T-helper 1 cell (primary cell): ENCODE measurements around the gene RCAN1.

ENCODE experiments used
- DNase-seq, 5 donors: peaks; one replicate each; pipeline ENCODE4 v3.0.0-alpha.2; 2012 to 2020
- total RNA-seq, 4 donors: gene quantifications; one replicate each; lab custom pipeline; 2026; lab: John Stamatoyannopoulos, UW

Gene RCAN1
- 2.7 to 3.9 (median 3.4) reads per million in 4 donors for total RNA-seq

DNA sequence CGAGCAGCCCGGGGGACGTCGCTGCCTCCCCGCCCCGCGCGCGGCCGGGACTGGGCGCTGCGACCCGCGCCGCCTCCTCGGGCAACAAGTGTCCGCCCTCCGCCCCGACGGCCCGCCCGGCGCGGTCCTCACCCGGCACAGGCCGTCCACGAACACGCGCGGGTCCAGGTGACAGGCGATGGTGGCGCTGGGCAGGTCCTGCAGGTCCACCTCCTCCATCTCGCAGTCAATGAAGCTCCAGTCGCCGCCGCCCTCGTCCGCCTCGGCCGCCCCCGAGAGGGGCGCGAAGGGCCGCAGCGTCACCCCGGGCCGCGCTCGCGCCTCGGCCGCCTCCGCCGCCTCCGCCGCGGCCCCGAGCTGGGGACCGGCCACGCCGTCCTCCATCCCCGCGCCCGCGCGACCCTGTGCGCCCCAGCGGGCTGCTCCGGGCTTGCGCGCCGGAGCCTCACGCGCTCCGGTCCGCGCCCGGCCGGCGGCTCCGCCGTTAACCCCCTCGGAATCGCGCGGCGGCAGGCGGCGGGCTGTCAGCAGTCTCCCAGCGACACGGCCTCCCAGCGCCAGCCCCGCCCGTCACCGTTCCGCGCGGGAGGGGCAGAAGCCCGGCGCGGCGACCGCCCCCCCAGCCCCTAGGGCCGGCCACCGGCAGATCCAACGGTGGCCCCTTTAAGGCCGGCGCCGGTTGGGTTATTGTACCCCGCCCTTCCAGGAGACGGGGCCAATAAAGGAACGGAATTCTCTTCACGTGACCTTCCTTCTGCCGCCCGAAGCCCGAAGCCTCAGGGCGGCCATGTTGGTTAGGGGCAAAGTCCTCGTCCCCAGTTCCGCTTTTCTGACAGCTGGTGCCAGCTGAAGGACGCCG lies at the start of gene RCAN1:
Gene RCAN1 (minus strand): TSS at position 486 of the 859 bp plus-strand sequence. CDS start 102 bp downstream, at position 384.
- DNase-seq, result peak; percentile 72 to 93 (median 80)

DNA sequence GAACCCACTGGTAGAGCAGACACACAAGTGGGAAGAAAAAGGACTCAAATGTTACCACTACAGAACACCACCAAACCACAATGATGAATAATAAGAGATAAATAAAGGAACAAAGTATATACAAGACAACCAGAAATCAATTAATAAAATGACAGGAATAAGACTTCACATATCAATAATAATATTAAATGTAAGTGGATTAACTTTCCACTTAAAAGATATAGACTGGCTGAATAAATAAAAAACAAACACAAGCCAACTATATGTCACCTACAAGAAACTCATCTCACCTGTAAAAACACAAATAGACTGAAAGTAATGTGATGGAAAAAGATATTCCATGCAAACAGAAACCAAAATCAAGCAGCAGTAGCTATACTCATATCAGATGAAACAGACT lies 46.9 kb upstream of the RCAN1 start:
- no peak for DNase-seq

DNA sequence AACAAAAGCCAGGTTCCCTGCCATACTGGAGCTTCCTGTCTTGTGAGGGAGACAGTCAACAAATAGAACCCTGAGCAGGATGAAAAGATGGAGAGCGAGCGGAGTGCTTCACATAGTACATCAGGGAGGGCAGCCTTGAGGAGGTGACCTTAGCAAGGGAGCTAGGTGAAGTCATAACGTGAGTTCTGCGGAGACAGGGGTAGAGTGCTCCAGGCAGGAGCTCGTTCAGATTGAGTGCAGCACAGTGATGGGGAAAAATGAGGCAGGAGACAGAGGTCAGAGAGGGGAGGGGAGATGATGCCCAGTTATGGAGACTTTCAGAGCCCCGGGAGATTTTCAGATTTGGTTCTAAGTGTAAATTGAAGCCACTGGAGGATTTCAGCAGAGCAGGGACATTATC lies 38.6 kb upstream of the RCAN1 start:
- DNase-seq, result no peak

DNA sequence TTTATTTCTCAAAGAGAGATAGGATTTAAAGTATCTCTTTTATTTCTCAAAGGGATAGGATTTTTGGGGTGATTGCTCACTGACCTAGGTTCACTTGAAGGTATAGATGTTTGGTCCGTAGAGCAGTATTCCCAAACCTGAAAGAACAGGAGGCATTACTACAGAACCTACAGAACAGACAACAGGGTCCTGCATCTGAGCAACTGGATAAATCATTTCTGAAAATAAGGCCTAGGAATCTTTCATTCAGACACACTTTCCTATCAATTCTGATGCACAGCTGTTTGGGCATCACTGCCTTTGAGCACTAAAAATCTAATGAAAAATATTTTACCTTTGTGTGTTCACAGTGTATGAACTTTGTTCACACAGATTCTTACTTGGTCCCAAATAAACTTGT lies 36.7 kb upstream of the RCAN1 start:
- no peak for DNase-seq

DNA sequence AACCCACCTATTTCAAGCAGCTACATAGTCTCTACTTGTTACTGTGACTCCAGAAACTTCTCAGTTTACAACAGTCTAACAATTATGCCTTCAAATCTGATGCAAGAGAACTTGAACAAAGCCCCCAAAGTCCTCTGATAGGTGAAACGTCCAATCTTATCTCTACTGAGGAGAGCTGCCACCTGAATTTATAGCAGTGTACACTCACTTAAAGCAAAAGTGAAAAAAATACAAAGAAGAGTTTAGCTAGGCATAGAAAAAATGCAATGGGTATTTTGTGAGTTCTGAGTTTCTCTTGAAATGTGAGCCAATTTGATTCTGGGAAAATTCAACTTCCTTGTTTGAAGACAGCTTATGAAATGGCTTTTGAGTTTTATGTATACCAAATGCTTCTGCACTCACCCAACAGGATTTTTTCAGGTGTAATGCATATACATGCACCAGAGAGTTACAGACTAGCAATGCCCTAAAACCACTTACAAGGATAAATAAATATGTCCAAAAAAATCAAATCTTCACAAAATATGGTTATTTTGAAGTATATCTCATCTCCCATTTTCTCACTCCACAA lies 36.0 kb upstream of the RCAN1 start:
- no peak for DNase-seq

DNA sequence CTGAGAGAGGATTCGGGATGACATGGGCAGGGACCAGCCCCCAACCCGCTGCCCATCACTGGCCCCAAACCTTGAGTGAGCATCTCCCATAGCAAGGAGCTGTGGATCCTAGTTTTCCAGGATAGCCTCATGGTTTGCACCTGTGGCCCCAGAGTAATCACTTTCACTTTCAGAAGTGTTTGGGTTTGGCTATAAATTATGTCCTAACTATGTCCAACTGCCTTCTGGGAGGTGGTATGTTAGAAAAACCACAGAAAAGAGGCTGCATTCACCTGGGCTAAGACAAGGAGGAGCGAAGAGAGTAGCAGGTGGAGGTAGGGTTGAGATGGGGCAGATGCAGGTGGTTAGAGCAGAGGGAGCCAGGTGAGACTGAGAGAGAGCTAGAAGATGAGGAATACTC lies 34.5 kb upstream of the RCAN1 start:
- no peak for DNase-seq

DNA sequence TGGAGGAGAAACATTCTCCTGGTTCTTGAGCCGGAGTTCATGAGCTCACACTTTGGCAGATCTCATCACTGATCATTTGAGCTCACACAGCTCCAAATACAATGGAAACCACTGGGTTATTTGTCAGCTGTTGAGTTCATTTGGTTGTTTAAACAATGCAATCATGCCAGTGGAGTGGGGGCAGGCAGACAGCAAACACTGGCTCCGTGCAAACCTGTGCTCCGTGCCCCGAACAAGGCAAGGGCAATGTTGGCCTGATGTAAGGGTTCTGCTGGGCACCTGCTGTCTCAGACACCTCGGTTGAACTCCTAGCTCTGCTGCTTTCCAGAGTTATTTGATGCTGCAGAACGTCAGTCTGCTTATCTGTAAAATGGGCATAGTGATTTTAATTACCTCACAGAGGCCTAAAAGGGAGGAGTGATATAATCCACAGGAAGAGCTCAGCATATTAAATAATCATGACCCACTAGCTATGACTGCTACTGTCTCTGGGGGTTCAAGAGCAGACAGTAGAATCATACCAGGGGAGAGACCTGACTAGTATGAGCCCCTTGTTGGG lies 33.9 kb upstream of the RCAN1 start:
- DNase-seq, result no peak

DNA sequence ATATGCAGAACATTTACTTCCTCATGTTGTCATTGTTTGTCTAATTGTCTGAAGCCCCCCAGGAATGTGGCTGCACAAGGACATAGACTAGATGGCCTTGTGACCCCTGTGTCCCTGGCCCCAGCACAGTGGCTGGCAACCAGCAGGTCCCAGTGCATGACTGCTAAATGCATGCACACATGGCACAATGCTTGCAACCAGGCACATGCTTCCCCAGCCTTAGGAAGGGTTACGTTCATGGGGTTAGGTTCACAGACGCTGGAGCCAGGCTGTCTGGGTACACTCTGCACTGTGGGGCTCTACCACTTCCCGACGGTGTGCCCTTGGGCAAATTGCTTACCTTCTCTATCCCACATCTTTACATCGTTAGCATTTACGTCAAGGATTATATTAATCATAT lies 32.6 kb upstream of the RCAN1 start:
- DNase-seq, result no peak

DNA sequence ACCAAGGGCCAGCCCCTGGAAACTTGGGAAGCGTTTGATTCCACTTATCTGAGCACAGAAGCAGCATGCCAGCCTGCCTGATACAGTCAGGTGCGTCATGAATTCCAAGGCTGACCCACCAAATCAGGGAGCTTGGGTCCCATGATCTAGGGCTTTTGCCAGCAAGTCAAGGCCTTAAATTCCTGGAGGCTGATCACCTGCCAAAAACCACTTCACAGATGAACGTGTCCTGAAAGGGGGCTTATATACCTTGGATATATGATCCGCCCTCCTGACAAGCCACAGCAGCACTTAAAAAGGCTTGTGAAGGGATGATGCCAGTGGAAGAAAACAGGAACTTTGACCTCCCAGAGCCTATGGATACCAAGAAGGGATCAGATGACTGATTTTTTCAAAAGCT lies 29.9 kb upstream of the RCAN1 start:
- DNase-seq, result no peak

DNA sequence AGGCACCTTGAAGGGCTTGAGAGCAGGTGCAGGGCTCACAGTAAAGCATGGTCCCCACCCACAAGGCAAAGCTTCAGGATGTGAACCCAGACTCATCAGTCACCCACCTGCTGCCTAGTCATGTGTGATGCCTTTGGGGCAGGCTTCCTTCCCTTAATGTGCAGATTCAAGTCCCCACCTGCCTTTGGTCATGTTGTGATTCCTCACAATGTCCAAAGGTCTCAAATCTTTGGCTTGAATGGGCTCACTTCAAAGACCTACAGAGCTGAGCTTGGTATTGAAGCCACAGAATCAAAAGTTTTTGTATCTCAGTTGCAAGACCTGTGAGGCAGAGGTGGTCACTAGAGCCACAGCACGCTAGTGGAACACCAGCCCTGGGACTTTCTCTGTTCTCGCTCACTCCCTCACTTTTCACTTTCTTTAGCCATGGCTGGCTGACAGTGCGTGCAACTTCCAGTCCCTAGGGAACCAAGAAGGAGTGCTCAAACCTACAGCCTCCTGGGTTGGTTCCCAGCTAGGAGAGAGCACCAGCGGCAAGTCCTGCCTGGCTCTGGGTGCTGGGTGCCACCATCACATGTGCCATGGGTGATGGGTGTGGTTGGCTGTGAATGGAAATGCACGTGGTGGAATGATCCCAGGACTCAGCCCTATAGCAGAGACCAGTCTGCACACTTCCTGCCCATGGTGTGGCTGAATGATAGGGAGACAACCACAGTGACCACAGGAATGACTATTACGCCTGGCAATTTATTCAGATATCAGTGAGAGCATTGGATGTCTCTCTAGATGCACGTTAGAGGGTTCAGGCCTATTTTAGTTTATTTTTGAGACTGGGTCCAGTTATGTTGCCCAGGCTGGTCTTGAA lies 27.5 kb upstream of the RCAN1 start:
- DNase-seq, result no peak

DNA sequence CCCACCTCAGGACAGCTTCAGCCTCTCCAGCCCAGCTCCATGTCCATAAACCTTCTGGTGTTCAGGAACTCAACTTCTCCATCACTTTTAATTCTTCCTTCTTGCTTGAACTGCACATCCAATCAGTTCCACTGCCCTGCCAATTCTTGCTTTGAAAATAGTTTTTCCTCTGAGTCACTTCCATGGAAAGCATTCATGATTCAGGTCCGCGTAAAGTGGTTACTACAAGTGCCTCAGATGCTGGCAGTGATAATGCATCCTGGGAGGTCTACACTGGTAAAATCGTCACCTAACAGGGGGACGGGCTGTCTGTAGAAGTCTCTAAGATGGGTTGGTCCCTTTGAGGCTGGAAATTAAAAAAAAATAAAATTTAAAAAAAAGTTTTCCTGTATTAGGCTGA lies 25.9 kb upstream of the RCAN1 start:
- DNase-seq, result peak in 1 of 5 donors; percentile 31

DNA sequence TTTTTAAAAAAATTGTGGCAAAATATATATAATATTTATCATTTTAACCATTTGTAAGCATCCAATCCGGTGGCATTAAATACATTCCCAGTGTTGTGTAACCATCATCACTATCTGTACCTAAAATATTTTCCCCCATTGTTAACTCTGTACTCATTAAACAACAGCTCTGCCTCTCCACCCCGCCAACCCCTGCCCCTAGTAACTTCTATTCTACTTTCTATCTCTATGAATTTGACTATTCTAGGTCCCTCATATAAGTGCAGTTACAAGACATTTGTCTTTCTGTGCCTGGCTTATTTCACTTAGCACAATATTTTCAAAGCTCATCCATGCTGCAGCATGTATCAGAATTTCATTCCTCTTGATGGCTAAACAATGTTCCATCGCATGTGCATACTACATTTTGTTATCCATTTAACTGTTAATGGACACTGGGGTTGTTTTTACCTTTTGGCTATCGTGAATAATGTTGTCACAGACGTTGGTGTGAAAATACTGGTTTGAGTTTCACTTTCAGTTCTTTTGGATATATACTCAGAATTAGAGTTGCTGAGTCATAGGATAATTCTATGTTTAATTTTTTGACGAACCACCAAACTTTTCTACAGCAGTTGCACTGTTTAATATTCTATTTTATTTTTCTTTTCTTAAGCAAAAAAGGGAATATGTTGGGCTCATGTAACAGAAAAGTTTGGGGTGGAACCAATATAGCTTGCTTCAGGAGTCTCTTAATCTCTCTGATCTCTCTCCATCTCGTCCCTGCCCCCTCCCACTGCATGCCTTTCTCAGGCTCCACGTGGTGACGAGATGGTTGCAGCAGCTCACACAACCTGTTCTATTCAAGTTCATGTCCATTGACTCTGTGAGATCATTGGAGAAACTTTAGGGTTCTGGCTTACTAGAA lies 25.2 kb upstream of the RCAN1 start:
- peak in 1 of 5 donors; percentile 81 for DNase-seq

DNA sequence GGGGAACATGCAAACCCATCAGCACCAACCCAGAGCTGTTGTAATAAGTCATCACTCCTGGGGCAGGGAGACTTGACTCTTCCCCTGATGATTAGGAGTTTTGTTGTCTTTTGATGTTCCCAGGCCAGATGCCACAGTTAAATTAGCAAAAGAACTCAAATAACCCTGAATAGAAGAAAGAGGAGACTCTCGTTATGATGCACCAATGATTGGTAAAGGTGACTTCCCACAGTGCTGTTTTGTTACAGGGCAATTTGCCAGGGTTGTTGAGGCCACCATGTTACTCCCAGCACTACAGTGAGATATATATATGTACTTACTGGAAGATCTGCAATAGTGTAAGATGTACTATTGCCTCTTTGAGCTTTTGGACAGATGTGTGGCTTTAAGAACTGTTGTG lies 24.3 kb upstream of the RCAN1 start:
- DNase-seq, result no peak

DNA sequence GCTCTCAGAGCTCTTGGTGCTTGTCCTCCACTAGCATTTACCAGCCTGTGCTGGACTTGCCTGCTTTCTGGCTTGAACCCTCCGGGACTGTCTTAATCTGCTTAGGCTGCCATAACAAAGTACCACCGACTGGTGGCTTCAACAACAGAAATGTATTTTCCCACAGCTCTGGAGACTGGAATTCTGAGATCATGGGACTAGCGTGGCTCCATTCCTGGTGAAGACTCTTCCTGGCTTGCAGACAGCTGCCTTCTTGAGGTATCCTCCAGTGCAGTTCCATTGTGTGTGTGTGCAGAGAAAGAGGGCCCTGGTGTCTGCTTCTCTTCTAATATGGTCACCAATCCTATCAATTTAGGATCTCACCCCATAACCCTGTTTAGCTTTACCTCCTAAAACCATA lies 22.0 kb upstream of the RCAN1 start:
- no peak for DNase-seq

DNA sequence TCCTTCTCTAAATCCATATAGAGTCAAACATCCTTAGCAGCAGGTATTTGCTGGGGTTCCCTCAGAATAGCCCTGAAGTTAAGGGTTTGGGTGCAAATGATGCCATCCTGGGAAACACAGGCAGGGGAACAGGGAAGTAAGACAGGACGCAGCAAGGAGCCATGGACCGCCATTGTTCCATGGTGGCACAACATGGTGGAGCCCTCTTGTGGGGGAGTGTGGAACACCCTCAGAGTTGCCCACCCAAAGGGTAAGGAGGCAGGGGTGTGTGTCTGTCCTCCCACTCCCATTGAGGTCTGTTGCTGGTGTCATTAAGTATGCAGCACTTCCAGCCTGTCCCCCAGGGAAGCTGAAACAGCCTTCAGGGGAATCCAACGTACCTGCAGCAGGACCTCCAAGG lies 20.4 kb upstream of the RCAN1 start:
- DNase-seq, result no peak

DNA sequence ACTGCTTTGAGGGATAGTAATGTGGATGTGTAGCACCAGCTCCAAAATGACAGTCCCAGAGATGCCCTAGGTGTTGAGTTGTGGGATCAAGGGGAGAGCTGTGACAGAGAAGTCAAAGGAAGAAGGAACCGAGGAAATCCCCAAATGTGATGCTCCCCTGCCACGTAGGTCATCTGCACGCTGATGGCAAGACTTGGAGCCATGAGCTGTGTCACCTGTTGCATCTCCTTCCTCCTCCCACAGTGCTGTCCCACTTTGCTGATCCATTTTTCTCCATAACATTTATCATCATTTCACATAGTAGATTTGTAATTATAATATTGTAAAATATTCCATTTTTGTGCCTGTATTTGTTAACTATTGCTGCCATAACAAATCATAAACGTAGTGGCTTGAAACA lies 17.6 kb upstream of the RCAN1 start:
- no peak for DNase-seq

DNA sequence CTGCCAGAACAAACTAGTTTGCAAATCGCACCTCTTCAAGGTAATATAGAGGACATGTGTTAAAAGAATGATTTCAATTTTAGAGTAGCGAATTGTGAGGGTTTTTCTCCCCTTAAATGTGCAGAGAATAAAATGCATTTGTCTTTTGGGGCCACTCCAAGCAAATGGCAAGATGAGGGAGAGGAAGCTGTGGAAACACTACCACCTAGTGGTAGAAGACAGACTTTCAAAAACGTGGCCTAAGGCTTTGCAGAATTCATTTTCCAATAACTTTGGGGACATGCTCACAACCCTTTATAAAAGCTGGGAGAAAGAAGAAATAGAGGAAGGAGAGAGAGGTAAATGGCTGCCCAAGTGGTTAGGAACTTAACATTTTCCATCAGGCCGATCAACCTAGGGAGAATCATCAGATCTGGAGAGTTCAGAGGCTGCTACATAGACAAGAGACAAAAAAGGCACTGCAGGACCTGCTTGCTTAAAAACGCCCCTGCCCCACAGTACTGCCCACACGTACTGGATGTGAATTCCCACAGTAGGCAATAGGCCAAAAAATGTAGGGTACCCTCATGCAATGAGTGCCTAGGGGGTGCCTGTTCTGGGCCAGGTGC lies 15.7 kb upstream of the RCAN1 start:
- DNase-seq, result peak in 1 of 5 donors; percentile 56

DNA sequence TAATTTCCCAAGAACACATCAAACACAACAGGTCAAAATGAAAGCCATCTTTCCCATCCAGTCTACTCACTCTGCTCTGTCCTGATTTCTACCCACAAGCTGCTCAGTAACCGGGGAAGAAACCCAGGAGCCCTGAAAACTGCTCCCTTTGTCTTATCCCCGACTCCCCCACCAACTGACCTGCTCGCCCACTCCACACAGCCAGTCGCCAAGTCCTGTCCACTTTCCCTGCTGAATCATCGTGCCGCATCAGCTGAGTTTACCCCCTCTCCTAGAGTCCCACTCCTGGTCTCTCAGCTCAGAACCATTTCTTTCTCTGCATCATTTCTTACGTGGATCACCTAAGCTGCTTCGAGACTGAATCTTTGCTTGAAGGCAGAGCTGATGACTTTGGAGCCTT lies 11.2 kb upstream of the RCAN1 start:
- DNase-seq, result no peak

DNA sequence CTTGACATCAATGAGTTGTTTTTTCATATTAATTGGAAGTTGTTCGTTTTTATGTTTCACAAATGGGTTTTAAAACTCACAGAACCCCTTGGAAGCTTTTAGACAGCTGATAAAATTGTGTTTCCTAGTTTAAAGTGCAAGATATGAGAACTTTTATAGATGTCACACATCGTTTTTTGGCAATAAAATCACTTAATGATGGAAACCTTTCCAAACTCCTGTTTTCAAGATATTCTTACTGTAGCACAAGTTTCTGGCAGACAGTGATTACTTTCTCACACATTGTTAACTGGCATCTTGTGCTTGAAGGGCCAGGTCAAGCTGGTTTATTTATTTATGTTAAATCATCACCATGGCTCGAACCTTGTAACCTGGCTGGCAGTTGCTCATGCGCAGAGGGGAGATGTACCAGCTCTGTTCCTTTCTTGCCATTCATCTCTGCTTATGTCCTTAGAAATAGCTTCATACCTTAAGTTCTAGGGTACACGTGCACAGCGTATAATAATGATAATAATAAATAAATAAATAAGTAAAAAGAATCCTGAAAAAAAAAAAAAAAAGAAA lies 10.2 kb upstream of the RCAN1 start:
- DNase-seq, result no peak

DNA sequence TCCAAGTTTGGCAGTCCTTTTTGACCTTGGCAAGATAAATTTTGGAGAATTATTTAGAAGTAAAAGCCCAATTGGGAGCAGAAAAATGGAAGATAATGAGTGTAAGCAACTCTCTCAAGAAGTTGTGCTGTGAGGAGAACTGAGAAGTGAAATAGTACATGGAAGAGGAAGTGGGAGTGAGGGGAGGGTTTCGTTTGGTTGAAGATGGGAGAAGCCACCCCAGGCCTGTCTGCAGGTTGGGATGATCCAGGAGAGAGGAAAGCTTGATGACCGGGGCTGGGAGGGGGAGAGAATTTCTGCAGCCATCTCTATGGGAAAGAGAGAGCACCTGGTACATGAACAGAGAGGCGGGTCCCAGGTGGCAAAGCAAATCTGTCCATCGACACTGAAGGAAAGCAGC lies 8.6 kb upstream of the RCAN1 start:
- no peak for DNase-seq
